KMS-11 (cell line): ENCODE results near the gene CACHD1.

Experiments used
- H2AFZ ChIP-seq: fragments of 200-600 bp; sonication (generic); 2 replicates; pipeline ENCODE4 v1.6.1; 2016; ENCODE audit warnings: antibody characterized with exemption, mixed run types, low read depth
- H3K27ac ChIP-seq: fragments of 200-600 bp; sonication (generic); 2 replicates; pipeline ENCODE4 v1.6.1; 2016; ENCODE audit warnings: mild to moderate bottlenecking, mixed run types
- H3K27me3 ChIP-seq: fragments of 200-600 bp; sonication (generic); 2 replicates; pipeline ENCODE4 v1.6.1; 2017; ENCODE audit warnings: mild to moderate bottlenecking, low read depth, mixed run types, moderate library complexity; ENCODE audit not compliant: insufficient read depth
- H3K36me3 ChIP-seq: fragments of 200-600 bp; sonication (generic); 2 replicates; pipeline ENCODE4 v1.6.1; 2017; ENCODE audit warnings: mild to moderate bottlenecking, mixed run types; ENCODE audit not compliant: insufficient read depth
- H3K4me1 ChIP-seq: fragments of 200-600 bp; sonication (generic); 2 replicates; pipeline ENCODE4 v1.6.1; 2016; ENCODE audit warnings: mild to moderate bottlenecking, low read depth, mixed run types; ENCODE audit not compliant: poor library complexity, severe bottlenecking
- H3K4me2 ChIP-seq: fragments of 200-600 bp; sonication (generic); 2 replicates; pipeline ENCODE4 v1.7.0; 2016; ENCODE audit warnings: mild to moderate bottlenecking, mixed run types
- H3K4me3 ChIP-seq: fragments of 200-600 bp; sonication (generic); IDR thresholded peaks from 2 replicates; pipeline ENCODE4 v1.6.1; 2017; ENCODE audit warnings: low read depth, low read length, mixed read lengths; ENCODE audit not compliant: insufficient read depth
- H3K79me2 ChIP-seq: fragments of 200-600 bp; sonication (generic); 2 replicates; pipeline ENCODE4 v1.6.1; 2016; ENCODE audit warnings: low read depth, mixed run types; ENCODE audit not compliant: insufficient read depth
- H3K9ac ChIP-seq: fragments of 200-600 bp; sonication (generic); 2 replicates; pipeline ENCODE4 v1.6.1; 2016; ENCODE audit warnings: mild to moderate bottlenecking, mixed run types
- H4K20me1 ChIP-seq: fragments of 200-600 bp; sonication (generic); 2 replicates; pipeline ENCODE4 v1.6.1; 2016; ENCODE audit warnings: mild to moderate bottlenecking, mixed run types; ENCODE audit not compliant: insufficient read depth
- TF ChIP-seq, protein P1 (sequence below): fragments of 200-600 bp; sonication (generic); conservative IDR thresholded peaks from 2 replicates; pipeline ENCODE4 v1.6.1; 2017; ENCODE audit warnings: low read depth, mild to moderate bottlenecking, antibody characterized with exemption, low read length, moderate library complexity, mixed read lengths

Gene CACHD1

DNA sequence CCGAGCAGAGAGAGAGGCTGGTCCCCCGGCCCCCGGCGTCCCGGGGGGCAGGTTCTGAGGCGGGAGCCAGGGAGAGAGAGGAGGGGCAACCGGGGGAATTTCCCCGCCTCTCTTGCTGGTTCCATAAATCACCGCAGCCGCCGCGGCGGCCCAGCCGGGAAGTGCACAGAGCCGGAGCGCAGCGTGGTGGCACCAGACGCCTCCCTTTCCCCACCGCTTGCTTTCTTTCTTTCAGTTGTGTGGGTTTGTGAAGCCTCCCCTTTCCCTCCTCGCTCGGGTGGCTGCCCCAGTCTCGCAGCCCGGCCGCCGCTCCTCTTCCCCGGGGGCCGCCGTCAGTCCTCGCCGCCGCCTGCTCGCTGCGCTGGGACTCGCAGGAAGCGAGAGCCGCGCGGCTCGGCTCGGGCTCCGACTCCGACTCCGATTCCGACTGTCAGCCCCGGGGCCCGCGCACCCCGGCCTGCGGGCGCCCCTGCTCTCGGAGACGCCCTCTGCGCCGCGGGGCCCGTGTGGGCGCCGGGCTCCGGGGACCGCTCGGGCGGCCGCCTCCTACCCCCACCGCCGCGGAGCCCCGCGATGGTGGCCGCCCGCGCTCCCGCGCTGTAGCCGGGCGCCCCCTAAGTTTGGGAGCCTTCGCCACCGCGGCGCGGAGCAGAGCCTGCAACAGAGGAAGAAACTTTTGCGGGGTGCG is at the start of gene CACHD1:
TSS of gene CACHD1 (plus strand) at position 153 of the 688 bp plus-strand sequence. CDS start 616 bp downstream, outside the sequence.
- Histone ChIP-seq H3K4me2 (peak within 1 kb of the TSS; percentile 88), H3K79me2 (no peaks in the 10 kb centered on the region), H4K20me1 (no peaks in the 10 kb centered on the region), H3K4me3 (peak within 1 kb of the TSS; percentile 86), H3K9ac (peak within 1 kb of the TSS; percentile 80), H3K27ac (peak within 1 kb of the TSS; percentile 66), H3K27me3 (no peaks in the 10 kb centered on the region), H3K36me3 (no peaks in the 10 kb centered on the region), H2AFZ (peak within 1 kb of the TSS; percentile 97), H3K4me1 (peaks cover 5% of the 10 kb centered on the region)
- TF ChIP-seq, protein P1, sequence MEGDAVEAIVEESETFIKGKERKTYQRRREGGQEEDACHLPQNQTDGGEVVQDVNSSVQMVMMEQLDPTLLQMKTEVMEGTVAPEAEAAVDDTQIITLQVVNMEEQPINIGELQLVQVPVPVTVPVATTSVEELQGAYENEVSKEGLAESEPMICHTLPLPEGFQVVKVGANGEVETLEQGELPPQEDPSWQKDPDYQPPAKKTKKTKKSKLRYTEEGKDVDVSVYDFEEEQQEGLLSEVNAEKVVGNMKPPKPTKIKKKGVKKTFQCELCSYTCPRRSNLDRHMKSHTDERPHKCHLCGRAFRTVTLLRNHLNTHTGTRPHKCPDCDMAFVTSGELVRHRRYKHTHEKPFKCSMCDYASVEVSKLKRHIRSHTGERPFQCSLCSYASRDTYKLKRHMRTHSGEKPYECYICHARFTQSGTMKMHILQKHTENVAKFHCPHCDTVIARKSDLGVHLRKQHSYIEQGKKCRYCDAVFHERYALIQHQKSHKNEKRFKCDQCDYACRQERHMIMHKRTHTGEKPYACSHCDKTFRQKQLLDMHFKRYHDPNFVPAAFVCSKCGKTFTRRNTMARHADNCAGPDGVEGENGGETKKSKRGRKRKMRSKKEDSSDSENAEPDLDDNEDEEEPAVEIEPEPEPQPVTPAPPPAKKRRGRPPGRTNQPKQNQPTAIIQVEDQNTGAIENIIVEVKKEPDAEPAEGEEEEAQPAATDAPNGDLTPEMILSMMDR: no peak

DNA sequence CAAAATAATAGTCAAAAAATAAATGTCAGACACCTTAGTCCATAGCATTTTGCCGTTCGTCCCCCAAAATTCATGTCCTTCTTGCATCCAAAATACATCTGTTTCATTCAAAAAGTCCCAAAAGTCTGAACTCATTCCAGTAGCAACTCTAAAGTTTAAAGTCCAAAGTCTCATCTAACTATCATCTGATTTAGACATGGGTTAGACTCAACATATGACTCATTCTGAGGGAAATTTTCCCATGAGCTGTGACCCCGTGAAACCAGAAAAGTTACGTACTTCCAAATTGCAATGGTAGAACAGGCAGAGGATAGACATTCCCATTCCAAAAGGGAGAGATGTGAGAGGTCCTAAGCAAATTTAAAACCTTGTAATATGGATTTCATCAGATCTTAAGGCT is 48.6 kb upstream of the CACHD1 start:
- no peaks in the 10 kb centered on the region for H4K20me1 ChIP-seq
- no peak overlapping the region for H3K4me3 ChIP-seq
- H3K4me2 ChIP-seq: no peak overlapping the region
- no peak overlapping the region for H3K27ac ChIP-seq
- TF ChIP-seq, protein P1: no peak
- H3K9ac ChIP-seq: no peak overlapping the region
- no peaks in the 10 kb centered on the region for H3K79me2 ChIP-seq
- H3K36me3 ChIP-seq: no peaks in the 10 kb centered on the region
- no peaks in the 10 kb centered on the region for H3K4me1 ChIP-seq
- H2AFZ ChIP-seq: no peak overlapping the region
- no peaks in the 10 kb centered on the region for H3K27me3 ChIP-seq

DNA sequence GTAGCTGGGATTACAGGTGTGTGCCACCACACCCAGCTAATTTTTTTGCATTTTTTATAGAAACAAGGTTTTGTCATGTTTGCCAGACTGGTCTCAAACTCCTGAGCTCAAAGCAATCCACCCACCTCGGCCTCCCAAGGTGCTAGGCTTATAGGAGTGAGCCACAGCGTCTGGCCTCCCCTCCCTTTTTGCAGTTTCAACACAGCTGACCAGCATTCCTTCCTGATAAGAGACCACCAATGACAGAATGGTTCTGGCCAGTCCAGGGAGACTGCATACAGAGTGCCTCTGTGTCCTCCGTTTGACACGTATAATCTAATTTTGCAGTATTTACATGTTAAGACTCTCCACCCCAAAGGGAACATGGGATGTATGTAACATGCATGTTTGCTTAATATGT is 46.4 kb upstream of the CACHD1 start:
- no peak overlapping the region for H3K4me2 ChIP-seq
- no peak overlapping the region for H3K27ac ChIP-seq
- no peaks in the 10 kb centered on the region for H3K4me1 ChIP-seq
- no peaks in the 10 kb centered on the region for H3K79me2 ChIP-seq
- H3K27me3 ChIP-seq: no peaks in the 10 kb centered on the region
- no peak overlapping the region for H2AFZ ChIP-seq
- TF ChIP-seq, protein P1: no peak
- no peaks in the 10 kb centered on the region for H3K36me3 ChIP-seq
- no peak overlapping the region for H3K9ac ChIP-seq
- no peaks in the 10 kb centered on the region for H4K20me1 ChIP-seq
- H3K4me3 ChIP-seq: no peak overlapping the region

DNA sequence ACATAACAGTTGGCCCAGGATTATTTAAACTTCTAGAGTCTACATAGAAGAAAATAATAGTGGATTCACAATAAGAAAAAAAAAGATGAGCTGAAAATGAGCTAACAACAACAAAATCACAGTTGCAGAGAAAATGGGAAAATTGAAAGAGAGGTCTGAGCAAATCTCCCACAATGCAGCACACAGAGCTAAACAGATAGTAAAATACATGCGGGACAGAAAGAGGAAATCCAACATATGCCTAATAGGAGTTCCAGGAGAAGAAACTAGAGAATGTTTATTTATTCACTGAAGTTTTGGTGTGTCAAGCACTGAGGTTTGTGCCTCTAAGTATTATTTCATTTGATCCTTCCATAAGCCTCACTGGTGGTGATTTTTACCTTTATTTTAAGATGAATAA is 45.5 kb upstream of the CACHD1 start:
- H2AFZ ChIP-seq: no peak overlapping the region
- no peaks in the 10 kb centered on the region for H3K36me3 ChIP-seq
- no peak overlapping the region for H3K4me3 ChIP-seq
- H3K4me1 ChIP-seq: no peaks in the 10 kb centered on the region
- H3K27ac ChIP-seq: no peak overlapping the region
- TF ChIP-seq, protein P1: no peak
- H3K9ac ChIP-seq: no peak overlapping the region
- no peaks in the 10 kb centered on the region for H3K79me2 ChIP-seq
- H4K20me1 ChIP-seq: no peaks in the 10 kb centered on the region
- H3K4me2 ChIP-seq: no peak overlapping the region
- H3K27me3 ChIP-seq: no peaks in the 10 kb centered on the region
